ENCODE measurements around the gene TSFM. TPM values are rescaled to one million over a fixed set of nuclear protein-coding genes. Genes with fewer than 3 reads are reported as not detected.

Gene TSFM
- total RNA-seq, 1 donor from 2014 or later, result 18.1 TPM

DNA sequence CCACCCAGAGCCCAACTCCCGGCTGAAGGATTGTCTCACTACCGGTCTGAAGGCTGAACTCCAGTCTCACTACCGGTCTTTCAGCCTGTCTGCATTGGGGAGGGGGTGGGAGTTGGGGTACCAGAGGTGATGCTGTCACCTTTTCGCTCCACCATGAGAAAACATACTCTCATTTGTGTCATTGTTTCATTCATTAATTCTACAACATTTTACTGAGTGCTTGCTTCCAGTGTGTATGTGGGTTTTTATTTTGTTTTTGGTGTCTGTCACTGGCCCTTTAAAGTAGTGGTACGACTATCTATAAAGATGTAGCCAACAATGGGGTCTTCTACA is 30.0 kb upstream of the TSFM start:
- TF ChIP-seq, protein P1, sequence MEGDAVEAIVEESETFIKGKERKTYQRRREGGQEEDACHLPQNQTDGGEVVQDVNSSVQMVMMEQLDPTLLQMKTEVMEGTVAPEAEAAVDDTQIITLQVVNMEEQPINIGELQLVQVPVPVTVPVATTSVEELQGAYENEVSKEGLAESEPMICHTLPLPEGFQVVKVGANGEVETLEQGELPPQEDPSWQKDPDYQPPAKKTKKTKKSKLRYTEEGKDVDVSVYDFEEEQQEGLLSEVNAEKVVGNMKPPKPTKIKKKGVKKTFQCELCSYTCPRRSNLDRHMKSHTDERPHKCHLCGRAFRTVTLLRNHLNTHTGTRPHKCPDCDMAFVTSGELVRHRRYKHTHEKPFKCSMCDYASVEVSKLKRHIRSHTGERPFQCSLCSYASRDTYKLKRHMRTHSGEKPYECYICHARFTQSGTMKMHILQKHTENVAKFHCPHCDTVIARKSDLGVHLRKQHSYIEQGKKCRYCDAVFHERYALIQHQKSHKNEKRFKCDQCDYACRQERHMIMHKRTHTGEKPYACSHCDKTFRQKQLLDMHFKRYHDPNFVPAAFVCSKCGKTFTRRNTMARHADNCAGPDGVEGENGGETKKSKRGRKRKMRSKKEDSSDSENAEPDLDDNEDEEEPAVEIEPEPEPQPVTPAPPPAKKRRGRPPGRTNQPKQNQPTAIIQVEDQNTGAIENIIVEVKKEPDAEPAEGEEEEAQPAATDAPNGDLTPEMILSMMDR (IDR thresholded peaks at IDR 0.05), result no peak
- TF ChIP-seq EZH2 (IDR thresholded peaks at IDR 0.05), result no peak
- TF ChIP-seq EZH2phosphoT487 (IDR thresholded peaks at IDR 0.05), result no peak
- H3K27ac Mint-ChIP-seq, result no peak overlapping the region
- Histone ChIP-seq H3K9me3 (ENCODE audit: low read depth) (no peaks in the 10 kb centered on the region), H4K20me1 (ENCODE audit: low read depth) (peaks cover 18% of the 10 kb centered on the region), H2AFZ (replicated peaks) (no peak overlapping the region), H3K27me3 (peaks cover 29% of the 10 kb centered on the region), H3K79me2 (ENCODE audit: low read depth) (peaks cover 35% of the 10 kb centered on the region), H3K4me1 (peaks cover 31% of the 10 kb centered on the region), H3K36me3 (no peaks in the 10 kb centered on the region), H3K27ac (no peak overlapping the region), H3F3A (ENCODE audit: low read depth) (peaks cover 53% of the 10 kb centered on the region), H3K4me3 (peak overlapping the region; percentile 28), H3K4me2 (peak overlapping the region; percentile 67), H3K9ac (no peak overlapping the region)
- peaks cover 50% of the 10 kb centered on the region for H3K4me1 Mint-ChIP-seq
- DNase-seq (ENCODE audit: low spot score), result no peak
- peak overlapping the region; percentile 98 for H3K4me3 Mint-ChIP-seq
- peaks cover 31% of the 10 kb centered on the region for H3K36me3 Mint-ChIP-seq
- peaks cover 36% of the 10 kb centered on the region for H3K27me3 Mint-ChIP-seq (ENCODE audit: insufficient read depth, low read depth)
- peaks cover 3% of the 10 kb centered on the region for H3K9me3 Mint-ChIP-seq

DNA sequence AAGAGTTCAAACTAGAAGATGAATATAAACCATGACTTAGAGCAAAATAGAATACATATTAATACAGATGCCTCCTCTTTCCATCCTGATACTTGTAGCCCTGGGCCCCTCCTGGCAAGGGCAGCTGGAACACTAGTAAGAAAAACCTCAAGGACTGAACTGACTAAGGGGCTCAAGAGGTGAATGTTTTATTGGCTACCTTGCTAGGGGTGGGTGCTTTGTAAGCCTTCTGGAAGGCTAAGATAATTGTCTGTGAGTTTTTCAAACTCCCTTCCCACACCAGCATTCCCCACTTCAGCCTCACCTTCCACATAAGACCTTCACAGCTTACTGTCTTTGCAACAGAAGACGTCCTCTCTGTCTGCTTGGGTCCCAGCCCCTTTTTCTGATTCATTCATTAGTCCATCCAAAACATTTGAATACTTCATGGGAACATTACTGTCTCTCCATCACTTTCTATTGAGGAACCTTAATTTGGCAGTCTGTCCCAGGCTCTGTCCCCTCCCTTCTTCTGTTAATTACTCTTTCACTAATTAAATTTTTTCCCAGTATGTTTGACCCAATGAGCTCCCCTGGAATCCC is 28.7 kb upstream of the TSFM start:
- H3K27ac ChIP-seq, result no peak overlapping the region
- peaks cover 50% of the 10 kb centered on the region for H3K4me1 Mint-ChIP-seq
- H3K79me2 ChIP-seq (ENCODE audit: low read depth), result peaks cover 33% of the 10 kb centered on the region
- H3K4me1 ChIP-seq, result peaks cover 31% of the 10 kb centered on the region
- H3K27me3 Mint-ChIP-seq (ENCODE audit: insufficient read depth, low read depth), result peaks cover 36% of the 10 kb centered on the region
- no peak overlapping the region for H2AFZ ChIP-seq (replicated peaks)
- H3K9ac ChIP-seq, result no peak overlapping the region
- TF ChIP-seq, protein P1 (IDR thresholded peaks at IDR 0.05), result no peak
- no peak for TF ChIP-seq EZH2 (IDR thresholded peaks at IDR 0.05)
- no peaks in the 10 kb centered on the region for H3K9me3 ChIP-seq (ENCODE audit: low read depth)
- peak overlapping the region; percentile 66 for H3K4me3 ChIP-seq
- no peaks in the 10 kb centered on the region for H3K36me3 ChIP-seq
- H3K27ac Mint-ChIP-seq, result no peak overlapping the region
- peak overlapping the region; percentile 95 for H3K4me2 ChIP-seq
- peak overlapping the region; percentile 97 for H3K4me3 Mint-ChIP-seq
- peaks cover 31% of the 10 kb centered on the region for H3K36me3 Mint-ChIP-seq
- H3F3A ChIP-seq (ENCODE audit: low read depth), result peaks cover 41% of the 10 kb centered on the region
- peaks cover 29% of the 10 kb centered on the region for H3K27me3 ChIP-seq
- H3K9me3 Mint-ChIP-seq, result peaks cover 3% of the 10 kb centered on the region
- H4K20me1 ChIP-seq (ENCODE audit: low read depth), result peaks cover 30% of the 10 kb centered on the region
- DNase-seq (ENCODE audit: low spot score), result no peak

- TF ChIP-seq EZH2phosphoT487 (IDR thresholded peaks at IDR 0.05) (no peak), EZH2 (IDR thresholded peaks at IDR 0.05) (no peak)
- TF ChIP-seq, protein P1 (IDR thresholded peaks at IDR 0.05), result no peak
- peaks cover 26% of the 10 kb centered on the region for H3K79me2 ChIP-seq (ENCODE audit: low read depth)
- H3K4me1 ChIP-seq, result peaks cover 31% of the 10 kb centered on the region
- no peaks in the 10 kb centered on the region for H3K36me3 ChIP-seq
- Mint-ChIP-seq H3K27me3 (ENCODE audit: insufficient read depth, low read depth) (peaks cover 36% of the 10 kb centered on the region), H3K36me3 (peaks cover 25% of the 10 kb centered on the region), H3K4me3 (peak within 1 kb of the TSS; percentile 97), H3K27ac (peak within 1 kb of the TSS; percentile 74), H3K4me1 (peaks cover 50% of the 10 kb centered on the region), H3K9me3 (peaks cover 3% of the 10 kb centered on the region)
- H3K9me3 ChIP-seq (ENCODE audit: low read depth), result no peaks in the 10 kb centered on the region
- H2AFZ ChIP-seq (replicated peaks), result no peak within 1 kb of the TSS
- no peak within 1 kb of the TSS for H3K27ac ChIP-seq
- peaks cover 38% of the 10 kb centered on the region for H4K20me1 ChIP-seq (ENCODE audit: low read depth)
- no peak within 1 kb of the TSS for H3K9ac ChIP-seq
- H3F3A ChIP-seq (ENCODE audit: low read depth), result peaks cover 37% of the 10 kb centered on the region
- H3K4me2 ChIP-seq, result peak within 1 kb of the TSS; percentile 95
- H3K27me3 ChIP-seq, result peaks cover 29% of the 10 kb centered on the region
- peak; percentile 82 for DNase-seq (ENCODE audit: low spot score)
- H3K4me3 ChIP-seq, result peak within 1 kb of the TSS; percentile 66
These were observed 28.0 kb upstream of the TSFM start, which contains the start of gene MARCHF9 for GRCh38 chr12:57754411-57755193. Gene MARCHF9, plus strand, starts transcription at chr12:57755103. Its CDS starts 426 bp downstream, at chr12:57755529.
